ENCODE data around the gene LY6G6F.

The LY6G6F gene

DNA sequence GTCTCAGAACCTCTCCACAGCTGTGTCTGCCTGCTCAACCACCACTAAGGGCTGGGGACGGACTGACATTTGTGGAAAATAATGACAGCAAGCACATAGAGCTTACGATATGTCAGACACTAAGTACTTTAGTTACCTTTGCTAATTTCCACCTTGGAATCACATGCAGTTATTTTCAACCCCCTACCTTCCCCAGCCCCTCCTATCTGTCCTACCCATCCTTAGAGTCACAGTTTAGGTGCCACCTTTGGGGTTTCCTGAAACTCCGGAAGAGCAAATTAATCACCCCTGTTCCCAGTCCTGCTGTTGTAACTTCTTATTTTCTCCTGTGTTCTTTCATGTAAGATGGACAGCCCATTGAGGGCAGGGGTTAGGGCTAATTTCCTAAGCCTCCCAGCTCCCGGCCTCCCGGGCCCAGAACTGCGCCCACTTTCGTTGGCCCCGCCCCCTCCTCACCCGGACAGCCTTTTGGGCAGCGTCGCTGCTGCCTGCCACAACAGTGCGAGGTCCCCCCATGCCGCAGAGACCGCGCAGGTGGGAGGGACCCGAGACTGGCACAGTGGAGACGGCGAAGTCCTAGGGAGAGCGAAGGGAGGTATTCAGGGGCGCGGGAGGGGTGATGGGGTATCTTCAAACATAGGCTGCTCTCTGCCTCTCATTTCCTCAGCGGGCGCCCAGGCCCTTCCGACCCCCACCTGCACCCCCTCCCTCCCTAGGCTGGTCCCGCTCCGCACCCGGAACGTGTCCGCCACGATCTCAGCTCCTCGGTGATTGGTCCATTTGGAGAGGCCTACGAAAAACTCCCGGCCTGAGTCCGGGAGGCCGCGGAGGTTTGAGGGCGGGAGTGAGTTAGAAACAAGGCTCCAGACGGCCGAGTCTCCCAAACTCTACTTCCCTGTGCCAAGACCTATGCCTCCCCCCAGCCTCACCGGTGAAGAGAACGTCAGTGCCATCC lies 21.3 kb downstream of the LY6G6F start:
- peaks cover 67% of the 10 kb centered on the region for H3K36me3 Mint-ChIP-seq (ENCODE audit: low read depth)
- H3K4me3 Mint-ChIP-seq: peak overlapping the region; percentile 97
- H3K27me3 Mint-ChIP-seq (ENCODE audit: low read depth, poor library complexity): no peaks in the 10 kb centered on the region
- TF ChIP-seq, protein P1, sequence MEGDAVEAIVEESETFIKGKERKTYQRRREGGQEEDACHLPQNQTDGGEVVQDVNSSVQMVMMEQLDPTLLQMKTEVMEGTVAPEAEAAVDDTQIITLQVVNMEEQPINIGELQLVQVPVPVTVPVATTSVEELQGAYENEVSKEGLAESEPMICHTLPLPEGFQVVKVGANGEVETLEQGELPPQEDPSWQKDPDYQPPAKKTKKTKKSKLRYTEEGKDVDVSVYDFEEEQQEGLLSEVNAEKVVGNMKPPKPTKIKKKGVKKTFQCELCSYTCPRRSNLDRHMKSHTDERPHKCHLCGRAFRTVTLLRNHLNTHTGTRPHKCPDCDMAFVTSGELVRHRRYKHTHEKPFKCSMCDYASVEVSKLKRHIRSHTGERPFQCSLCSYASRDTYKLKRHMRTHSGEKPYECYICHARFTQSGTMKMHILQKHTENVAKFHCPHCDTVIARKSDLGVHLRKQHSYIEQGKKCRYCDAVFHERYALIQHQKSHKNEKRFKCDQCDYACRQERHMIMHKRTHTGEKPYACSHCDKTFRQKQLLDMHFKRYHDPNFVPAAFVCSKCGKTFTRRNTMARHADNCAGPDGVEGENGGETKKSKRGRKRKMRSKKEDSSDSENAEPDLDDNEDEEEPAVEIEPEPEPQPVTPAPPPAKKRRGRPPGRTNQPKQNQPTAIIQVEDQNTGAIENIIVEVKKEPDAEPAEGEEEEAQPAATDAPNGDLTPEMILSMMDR (IDR thresholded peaks at IDR 0.05): no peak
- H3K4me1 Mint-ChIP-seq: peaks cover 64% of the 10 kb centered on the region
- no peak overlapping the region for H3K27ac Mint-ChIP-seq
- no peak for DNase-seq
- no peaks in the 10 kb centered on the region for H3K9me3 Mint-ChIP-seq

DNA sequence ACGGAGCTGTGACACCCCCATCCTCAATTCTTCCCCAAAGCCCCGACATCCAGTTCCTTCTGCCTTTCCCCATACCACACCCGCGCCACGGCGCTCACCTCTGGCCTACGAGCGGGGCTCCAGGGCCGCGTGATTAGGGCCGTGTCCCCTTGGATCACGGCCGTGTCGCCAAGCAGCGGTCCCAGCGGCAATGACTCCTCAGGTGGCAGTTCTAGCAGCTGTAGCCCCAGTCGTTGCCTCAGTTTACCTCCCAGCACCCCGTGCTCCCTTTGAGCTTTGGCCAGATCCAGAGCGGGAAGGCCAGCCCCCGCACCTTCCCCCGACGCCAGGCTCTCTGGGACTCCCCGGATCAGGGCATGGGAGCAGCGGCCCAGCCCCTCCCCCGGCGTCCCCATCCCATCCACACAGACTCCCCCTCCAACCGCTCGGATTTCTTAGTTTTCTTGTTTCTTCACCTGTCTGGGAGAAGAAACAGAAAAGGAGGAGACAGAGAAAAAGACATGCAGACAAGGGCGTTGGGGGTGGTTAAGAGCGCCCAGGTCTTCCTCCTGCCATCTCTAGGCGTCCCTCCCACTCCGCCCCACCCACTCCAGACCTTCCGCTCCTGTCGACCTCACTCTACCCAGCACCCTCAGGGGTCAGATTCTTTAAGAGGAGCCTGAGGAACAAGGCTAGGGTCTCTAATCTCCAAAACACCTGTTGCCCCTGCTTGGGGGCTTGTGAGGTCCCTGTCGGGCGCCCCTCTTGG lies 22.3 kb downstream of the LY6G6F start, which contains the start of gene DDAH2:
TSS of gene DDAH2 (minus strand) at position 533 of the 748 bp plus-strand sequence. CDS start at position 395, 138 bp downstream.
- no peaks in the 10 kb centered on the region for H3K9me3 Mint-ChIP-seq
- peak within 1 kb of the TSS; percentile 97 for H3K4me3 Mint-ChIP-seq
- H3K27me3 Mint-ChIP-seq (ENCODE audit: low read depth, poor library complexity): no peaks in the 10 kb centered on the region
- H3K27ac Mint-ChIP-seq: peak within 1 kb of the TSS; percentile 98
- DNase-seq: peak; percentile 18
- TF ChIP-seq, protein P1 (IDR thresholded peaks at IDR 0.05): no peak
- peaks cover 71% of the 10 kb centered on the region for H3K4me1 Mint-ChIP-seq
- peaks cover 75% of the 10 kb centered on the region for H3K36me3 Mint-ChIP-seq (ENCODE audit: low read depth)

DNA sequence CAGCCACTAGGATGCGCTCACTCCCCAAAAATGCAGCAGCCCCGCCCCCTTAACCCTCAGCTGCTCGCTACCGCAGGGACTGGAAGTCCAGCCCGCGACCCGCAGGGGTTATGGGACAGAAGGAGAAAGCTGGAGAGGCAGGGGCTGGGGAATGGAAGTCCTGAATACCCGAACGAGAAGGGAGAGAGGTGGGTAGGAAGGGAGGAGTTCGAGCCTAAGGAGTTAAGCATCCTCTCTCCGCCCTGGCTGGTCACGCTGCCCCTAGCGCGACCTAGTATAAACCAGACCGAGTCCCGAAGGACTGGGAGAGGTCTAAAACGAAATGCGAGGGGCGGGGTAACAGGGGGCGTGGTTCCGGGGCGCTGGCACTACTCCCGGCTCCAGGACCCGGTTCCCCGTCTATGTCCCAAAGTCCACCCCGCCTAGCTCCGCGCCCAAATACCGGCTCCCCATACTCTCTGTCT lies 22.9 kb downstream of the LY6G6F start:
- no peaks in the 10 kb centered on the region for H3K27me3 Mint-ChIP-seq (ENCODE audit: low read depth, poor library complexity)
- peaks cover 70% of the 10 kb centered on the region for H3K36me3 Mint-ChIP-seq (ENCODE audit: low read depth)
- H3K4me3 Mint-ChIP-seq: peak overlapping the region; percentile 97
- H3K27ac Mint-ChIP-seq: peak overlapping the region; percentile 98
- TF ChIP-seq, protein P1 (IDR thresholded peaks at IDR 0.05): peak; percentile 70
- DNase-seq: peak; percentile 90
- no peaks in the 10 kb centered on the region for H3K9me3 Mint-ChIP-seq
- peaks cover 71% of the 10 kb centered on the region for H3K4me1 Mint-ChIP-seq

DNA sequence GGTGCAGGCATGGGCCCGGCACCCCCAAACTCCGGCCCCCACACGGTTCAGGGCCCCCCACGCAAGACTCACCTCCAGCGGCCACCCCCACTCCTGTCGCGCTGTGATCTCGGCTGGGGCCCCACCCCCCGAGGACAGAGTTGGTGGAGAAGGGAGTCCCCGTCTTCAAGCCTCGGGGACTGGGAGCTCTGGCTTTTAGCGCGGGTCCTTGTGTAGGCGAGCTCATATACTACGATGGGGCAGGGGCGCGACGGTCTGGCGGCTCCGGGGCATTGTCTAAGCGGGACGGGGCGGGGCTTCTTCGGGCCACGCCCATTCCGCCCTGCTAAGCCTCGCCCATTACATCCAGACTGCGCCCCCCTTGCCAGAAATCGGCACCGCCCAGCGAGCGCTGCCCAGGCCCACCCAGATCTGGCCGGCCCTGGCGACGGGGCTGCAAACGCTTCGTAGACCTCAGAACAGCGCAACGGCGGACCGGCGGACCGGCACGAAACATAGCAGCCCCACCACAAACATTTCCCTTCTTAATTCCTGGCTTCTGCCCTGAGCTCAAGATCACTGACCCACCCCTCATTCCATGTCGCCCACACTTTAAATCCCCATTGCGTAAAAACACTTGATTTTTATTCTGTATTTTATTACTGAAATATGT lies 23.4 kb downstream of the LY6G6F start:
- peak overlapping the region; percentile 94 for H3K27ac Mint-ChIP-seq
- no peaks in the 10 kb centered on the region for H3K9me3 Mint-ChIP-seq
- H3K4me3 Mint-ChIP-seq: peak overlapping the region; percentile 97
- peak; percentile 96 for DNase-seq
- peaks cover 66% of the 10 kb centered on the region for H3K36me3 Mint-ChIP-seq (ENCODE audit: low read depth)
- H3K4me1 Mint-ChIP-seq: peaks cover 72% of the 10 kb centered on the region
- TF ChIP-seq, protein P1 (IDR thresholded peaks at IDR 0.05): no peak
- no peaks in the 10 kb centered on the region for H3K27me3 Mint-ChIP-seq (ENCODE audit: low read depth, poor library complexity)

DNA sequence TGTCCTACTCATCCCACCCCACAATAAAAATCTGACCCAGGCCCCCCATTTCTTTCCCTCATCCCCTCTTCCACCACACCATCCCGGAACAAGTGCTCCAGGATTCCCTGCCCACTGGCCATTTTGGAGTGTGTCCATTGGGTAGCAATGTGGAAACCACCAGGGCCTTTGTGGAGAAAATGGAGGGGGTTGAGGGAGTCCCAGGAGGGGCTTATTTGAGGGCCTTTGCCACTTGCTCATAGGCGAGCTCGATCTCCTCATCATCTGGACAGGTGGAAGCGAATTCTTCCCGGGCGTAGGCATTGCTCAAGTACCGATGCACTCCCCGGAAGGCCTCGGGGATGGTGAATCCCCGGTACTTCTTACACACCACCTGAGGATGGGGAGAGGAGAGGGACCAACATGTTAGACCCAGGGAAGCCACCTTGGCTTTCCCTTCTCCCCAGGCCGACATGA lies 24.0 kb downstream of the LY6G6F start:
- H3K27ac Mint-ChIP-seq: peak overlapping the region; percentile 92
- H3K9me3 Mint-ChIP-seq: no peaks in the 10 kb centered on the region
- peaks cover 62% of the 10 kb centered on the region for H3K36me3 Mint-ChIP-seq (ENCODE audit: low read depth)
- H3K27me3 Mint-ChIP-seq (ENCODE audit: low read depth, poor library complexity): no peaks in the 10 kb centered on the region
- peaks cover 72% of the 10 kb centered on the region for H3K4me1 Mint-ChIP-seq
- TF ChIP-seq, protein P1 (IDR thresholded peaks at IDR 0.05): no peak
- DNase-seq: no peak
- H3K4me3 Mint-ChIP-seq: peak overlapping the region; percentile 97
